Measurements from ENCODE around the gene ZCCHC4. TPM values are rescaled to one million over a fixed set of nuclear protein-coding genes. Genes with fewer than 3 reads are reported as not detected.
A peak's percentile ranks its signal among the peaks of the same experiment; 100 is the strongest.

The ZCCHC4 gene
- total and polyA plus RNA-seq, 2 of the 4 experiments (the other 2 are of a cell fraction): 7.9 to 8.1 TPM

DNA sequence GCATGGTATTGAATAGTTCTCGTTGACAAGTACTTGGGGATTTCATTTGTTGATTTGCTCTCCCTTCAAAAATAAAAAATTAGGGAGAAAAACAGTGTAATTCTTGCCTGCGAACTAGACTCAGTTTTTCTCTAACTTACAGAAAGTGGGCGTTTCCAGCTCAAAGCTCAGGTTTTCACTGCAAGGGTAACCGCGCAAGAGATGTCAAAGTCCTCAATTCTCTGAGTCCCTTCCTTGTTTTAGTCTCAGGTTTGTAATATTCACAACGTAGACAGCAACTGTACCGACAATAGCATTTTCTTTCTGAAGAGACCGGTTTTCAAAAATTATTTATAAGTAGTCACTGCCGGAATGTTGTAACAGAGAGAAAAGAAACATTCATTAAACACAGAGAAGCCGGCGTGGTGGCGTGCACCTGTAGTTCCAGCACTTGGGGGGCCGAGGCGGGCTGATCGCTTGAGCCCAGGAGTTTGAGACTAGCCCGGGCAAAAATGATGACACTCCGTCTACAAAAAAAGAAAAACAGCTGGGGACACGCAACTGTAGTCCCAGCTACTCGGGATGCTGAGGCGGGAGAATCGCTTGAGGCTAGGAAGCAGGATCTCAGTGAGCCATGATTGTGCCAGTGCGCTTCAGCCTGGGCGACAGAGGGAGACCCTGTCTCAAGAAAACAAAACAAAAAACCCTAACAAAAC, 774 bp downstream of the ZCCHC4 start:
- H2BK120ac ChIP-seq (ENCODE audit: low read depth, low read length): peak overlapping the region; percentile 23; the same call in 1 of the 2 replicates
- H4K20me1 ChIP-seq (ENCODE audit: insufficient read depth, low read length): no peaks in the 10 kb centered on the region
- peak overlapping the region; percentile 85 for H3K9ac ChIP-seq (ENCODE audit: low read depth, low read length)
- H3K9me3 ChIP-seq (ENCODE audit: control insufficient read depth, insufficient read depth, low read length): no peaks in the 10 kb centered on the region
- 19% methylated on average over 5 of the region's 23 CpGs; no CpG with 5 or more reads in 1 of the 2 experiments for WGBS, 2 experiments (ENCODE audit: extremely low coverage in 2 of 2, insufficient read length in 1 of 2)
- H3K27ac ChIP-seq (ENCODE audit: insufficient read depth, low read length): no peak overlapping the region; the same call in 1 of the 2 replicates
- peak overlapping the region; percentile 98 for H2AFZ ChIP-seq (replicated peaks; ENCODE audit: low read length, poor library complexity)
- TF ChIP-seq RAD21 (IDR thresholded peaks at IDR 0.05; ENCODE audit: low read length): no peak
- no peak for TF ChIP-seq BHLHE40 (IDR thresholded peaks at IDR 0.05; ENCODE audit: low read depth, low read length)
- TF ChIP-seq, protein P1, sequence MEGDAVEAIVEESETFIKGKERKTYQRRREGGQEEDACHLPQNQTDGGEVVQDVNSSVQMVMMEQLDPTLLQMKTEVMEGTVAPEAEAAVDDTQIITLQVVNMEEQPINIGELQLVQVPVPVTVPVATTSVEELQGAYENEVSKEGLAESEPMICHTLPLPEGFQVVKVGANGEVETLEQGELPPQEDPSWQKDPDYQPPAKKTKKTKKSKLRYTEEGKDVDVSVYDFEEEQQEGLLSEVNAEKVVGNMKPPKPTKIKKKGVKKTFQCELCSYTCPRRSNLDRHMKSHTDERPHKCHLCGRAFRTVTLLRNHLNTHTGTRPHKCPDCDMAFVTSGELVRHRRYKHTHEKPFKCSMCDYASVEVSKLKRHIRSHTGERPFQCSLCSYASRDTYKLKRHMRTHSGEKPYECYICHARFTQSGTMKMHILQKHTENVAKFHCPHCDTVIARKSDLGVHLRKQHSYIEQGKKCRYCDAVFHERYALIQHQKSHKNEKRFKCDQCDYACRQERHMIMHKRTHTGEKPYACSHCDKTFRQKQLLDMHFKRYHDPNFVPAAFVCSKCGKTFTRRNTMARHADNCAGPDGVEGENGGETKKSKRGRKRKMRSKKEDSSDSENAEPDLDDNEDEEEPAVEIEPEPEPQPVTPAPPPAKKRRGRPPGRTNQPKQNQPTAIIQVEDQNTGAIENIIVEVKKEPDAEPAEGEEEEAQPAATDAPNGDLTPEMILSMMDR (conservative IDR thresholded peaks at IDR 0.05; ENCODE audit: low read depth, low read length): no peak
- no peak for TF ChIP-seq CHD1 (IDR thresholded peaks at IDR 0.05; ENCODE audit: low read depth, low read length)
- no peak for TF ChIP-seq RCOR1 (IDR thresholded peaks at IDR 0.05; ENCODE audit: insufficient replicate concordance, low read length)
- TF ChIP-seq NFE2L2 (IDR thresholded peaks at IDR 0.05; ENCODE audit: low read depth, low read length): no peak
- TF ChIP-seq MAZ (IDR thresholded peaks at IDR 0.05; ENCODE audit: borderline replicate concordance, low read depth, low read length): no peak
- TF ChIP-seq CEBPB (IDR thresholded peaks at IDR 0.05; ENCODE audit: low read depth, low read length): no peak
- TF ChIP-seq FOS (IDR thresholded peaks at IDR 0.05; ENCODE audit: low read depth, low read length): no peak
- TF ChIP-seq MXI1 (IDR thresholded peaks at IDR 0.05; ENCODE audit: borderline replicate concordance, low read depth, low read length): no peak
- TF ChIP-seq, protein P2, sequence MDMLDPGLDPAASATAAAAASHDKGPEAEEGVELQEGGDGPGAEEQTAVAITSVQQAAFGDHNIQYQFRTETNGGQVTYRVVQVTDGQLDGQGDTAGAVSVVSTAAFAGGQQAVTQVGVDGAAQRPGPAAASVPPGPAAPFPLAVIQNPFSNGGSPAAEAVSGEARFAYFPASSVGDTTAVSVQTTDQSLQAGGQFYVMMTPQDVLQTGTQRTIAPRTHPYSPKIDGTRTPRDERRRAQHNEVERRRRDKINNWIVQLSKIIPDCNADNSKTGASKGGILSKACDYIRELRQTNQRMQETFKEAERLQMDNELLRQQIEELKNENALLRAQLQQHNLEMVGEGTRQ (IDR thresholded peaks at IDR 0.05; ENCODE audit: low read depth, low read length): no peak
- no peak for TF ChIP-seq RFX5 (IDR thresholded peaks at IDR 0.05; ENCODE audit: low read depth, low read length)
- no peak for TF ChIP-seq POLR2A (IDR thresholded peaks at IDR 0.05; ENCODE audit: low read depth, low read length)
- dilution Hi-C loops (cut with HindIII; ENCODE audit: low sequenced_read_pairs, unreplicated experiment) (no loop called here), in situ Hi-C loops (cut with MboI; ENCODE audit: low sequenced_read_pairs) (no loop called here), intact Hi-C loops (cut with micrococcal nuclease) (loop anchor here (2.0 kb wide), 2 partner anchors 53 to 79 kb away; partner anchors contain the start of gene PI4K2B)
- ChIA-PET POLR2A (ENCODE audit: unreplicated experiment) (no interaction called here), CTCF (interaction anchor here (0.5 to 1.8 kb wide), 18 partner anchors 8 to 513 kb away, joined by 3 to 18 read pairs (median 5); partner anchors contain the start of gene ANAPC4)
- DNase-seq: no peak
- peak overlapping the region; percentile 88 for H3K23ac ChIP-seq (ENCODE audit: low read depth, low read length)
- H4K91ac ChIP-seq (ENCODE audit: insufficient read depth, low read depth, low read length): no peak overlapping the region
- H4K8ac ChIP-seq (ENCODE audit: low read depth in 2 of 2, low read length in 2 of 2): peak overlapping the region; percentile 83 to 98
- peak overlapping the region; percentile 64; the same call in 1 of the 2 replicates for H3K56ac ChIP-seq (ENCODE audit: extremely low read depth, insufficient read depth, low read length)
- H3K4me3 ChIP-seq (ENCODE audit: insufficient read depth, low read depth, low read length): peak overlapping the region; percentile 79
- H3K79me1 ChIP-seq (ENCODE audit: low read depth in 1 of 2, low read length in 2 of 2): peaks cover 3 to 17% of the 10 kb centered on the region in 2 experiments
- H3K9me1 ChIP-seq (ENCODE audit: insufficient read depth, low read length): no peaks in the 10 kb centered on the region; the same call in 1 of the 2 replicates
- ATAC-seq (ENCODE audit: low read depth): no peak
- peaks cover 1% of the 10 kb centered on the region; the same call in 1 of the 2 replicates for H3K36me3 ChIP-seq (ENCODE audit: control insufficient read depth, insufficient read depth, low read length)
- peak overlapping the region; percentile 64 for H2BK5ac ChIP-seq (ENCODE audit: low read depth, low read length, poor library complexity, severe bottlenecking)
- peak overlapping the region; percentile 62 for H3K4me2 ChIP-seq (ENCODE audit: low read depth, low read length)
- no peak overlapping the region for H2AK5ac ChIP-seq (ENCODE audit: low read depth, low read length)
- peak overlapping the region; percentile 39 for H3K14ac ChIP-seq (replicated peaks; ENCODE audit: low read depth, low read length)
- H2BK15ac ChIP-seq (ENCODE audit: low read depth, low read length): no peak overlapping the region
- no TSS peak for BruUV-seq (replicated peaks)
- peaks cover 8% of the 10 kb centered on the region for H3K4me1 ChIP-seq (ENCODE audit: control insufficient read depth, insufficient read depth, low read length)
- no peaks in the 10 kb centered on the region for H3K27me3 ChIP-seq (ENCODE audit: control insufficient read depth, insufficient read depth, low read length)
- no peak overlapping the region for H3K18ac ChIP-seq (ENCODE audit: low read depth, low read length)
- H3K4ac ChIP-seq (ENCODE audit: low read depth, low read length): peak overlapping the region; percentile 83; the same call in 1 of the 2 replicates
- H4K5ac ChIP-seq (ENCODE audit: low read depth, low read length): peak overlapping the region; percentile 80; the same call in 1 of the 2 replicates
- no peak overlapping the region for H2AK9ac ChIP-seq (replicated peaks; ENCODE audit: low read depth, low read length, poor library complexity)
- H2BK20ac ChIP-seq (ENCODE audit: low read depth, low read length): no peak overlapping the region

Data from IMR-90 (cell line).